ENCODE measurements around the gene STARD8.
"Not testable (repeated sequence)": the region's sequence is repeated elsewhere in the genome, so short reads cannot be mapped to it uniquely, and the experiment has no call there.

STARD8 gene

GRCh38 chrX:68658530-68658929 lies 11.1 kb downstream of the STARD8 start:
- DNase-seq (ENCODE audit: low read depth), result no peak

DNA sequence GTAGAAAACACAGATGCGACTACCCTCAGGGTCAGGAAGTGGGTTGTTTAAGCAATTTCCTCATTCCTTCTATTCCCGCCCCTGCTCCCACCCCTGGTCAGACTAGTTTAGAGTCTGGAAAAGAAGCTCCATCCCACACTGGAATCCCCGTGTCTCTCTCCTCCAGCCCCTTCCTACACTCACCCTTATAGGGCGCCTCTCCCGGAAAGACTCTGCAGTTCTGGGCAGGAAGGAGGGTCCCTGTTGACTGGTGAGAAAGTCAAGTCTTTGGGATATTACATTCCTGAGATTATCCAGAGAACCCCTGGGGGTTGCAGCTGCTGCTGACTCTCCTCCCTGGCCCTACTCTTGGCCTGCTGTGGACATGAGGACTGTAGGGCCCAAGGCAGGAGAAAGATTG lies 11.9 kb downstream of the STARD8 start:
- DNase-seq (ENCODE audit: low read depth), result no peak

GRCh38 chrX:68659786-68660185 lies 12.3 kb downstream of the STARD8 start:
- DNase-seq (ENCODE audit: low read depth), result no peak

GRCh38 chrX:68660746-68661145 lies 13.3 kb downstream of the STARD8 start:
- DNase-seq (ENCODE audit: low read depth), result no peak

GRCh38 chrX:68665502-68665901 lies 18.0 kb downstream of the STARD8 start:
- DNase-seq (ENCODE audit: low read depth), result no peak

- DNase-seq (ENCODE audit: low read depth), result no peak
Observed at GRCh38 chrX:68666580-68666979, 19.1 kb downstream of the STARD8 start.

GRCh38 chrX:68669094-68669860 lies 21.8 kb downstream of the STARD8 start:
- no peak for DNase-seq (ENCODE audit: low read depth)

DNA sequence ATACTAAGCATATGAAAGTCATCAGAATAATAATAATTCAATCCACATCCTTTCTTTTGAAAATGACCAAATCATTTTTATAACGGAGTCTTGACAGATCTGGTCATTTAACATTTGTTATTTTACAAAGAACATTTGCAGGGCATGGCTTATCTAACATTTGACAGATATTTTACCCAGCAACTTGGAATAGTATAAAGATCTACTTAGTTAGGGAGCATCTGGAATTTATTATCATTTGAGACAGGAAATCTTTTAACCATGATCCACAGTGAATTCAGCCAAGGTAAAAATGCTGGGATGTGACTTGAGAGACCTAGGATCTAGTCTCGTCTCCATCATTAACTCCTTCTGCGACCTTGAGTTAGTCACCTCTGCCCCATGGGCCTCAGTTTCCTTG lies 22.4 kb downstream of the STARD8 start:
- no peak for DNase-seq (ENCODE audit: low read depth)

DNA sequence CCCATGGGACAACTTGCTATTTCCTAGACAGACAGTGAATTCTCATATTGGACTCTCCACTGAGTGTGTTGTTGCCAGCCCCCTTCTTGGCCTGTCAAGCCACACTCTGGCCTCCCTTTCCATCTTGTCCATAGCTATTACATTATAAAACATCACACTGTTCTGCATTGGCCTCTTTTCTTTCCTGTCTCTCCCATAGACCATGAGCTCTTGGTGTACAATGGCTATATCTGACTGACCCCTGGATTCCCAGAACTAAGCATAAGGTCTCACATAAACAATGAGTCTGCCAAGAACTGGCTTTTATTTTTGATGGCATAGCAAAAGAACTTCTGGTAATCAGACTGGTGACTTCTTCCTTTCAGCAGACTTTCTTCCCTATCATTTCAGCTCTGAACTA lies 23.8 kb downstream of the STARD8 start:
- DNase-seq (ENCODE audit: low read depth), result no peak

DNA sequence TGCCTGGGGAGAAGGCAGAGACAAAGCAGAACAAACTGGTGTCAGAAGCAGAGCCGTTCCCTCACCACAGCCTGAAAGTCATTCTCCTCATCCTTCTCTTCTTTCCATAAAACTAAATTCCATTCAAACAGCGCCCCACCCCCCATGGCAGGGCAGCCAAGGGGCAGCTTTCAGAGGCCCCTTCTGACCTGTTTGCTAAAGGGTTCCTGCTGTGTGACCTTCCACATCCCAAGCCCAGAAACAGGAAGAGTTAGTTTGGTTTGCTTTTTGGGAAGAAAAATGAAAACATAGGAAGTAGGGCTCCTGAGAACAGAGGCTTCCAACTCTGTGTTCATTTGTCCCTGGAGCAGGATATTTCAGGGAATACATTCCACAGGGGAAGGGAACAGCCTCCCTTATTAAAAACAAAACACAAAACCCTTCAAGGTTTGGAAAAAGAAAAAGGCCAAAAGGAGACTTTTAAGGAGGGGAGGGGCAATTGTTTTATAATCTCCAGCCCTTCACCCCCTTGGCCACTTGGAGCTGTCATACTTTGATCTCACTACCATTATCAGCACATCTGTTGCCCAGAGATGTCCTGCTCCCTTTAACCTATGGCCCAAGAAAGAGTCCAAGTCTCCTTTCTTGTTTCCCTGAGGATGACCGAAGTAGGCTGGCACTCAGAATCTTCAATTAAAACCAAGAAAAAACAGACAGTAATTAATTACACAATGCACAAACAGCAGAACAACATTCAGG lies 25.3 kb downstream of the STARD8 start:
- no peak for DNase-seq (ENCODE audit: low read depth)

DNA sequence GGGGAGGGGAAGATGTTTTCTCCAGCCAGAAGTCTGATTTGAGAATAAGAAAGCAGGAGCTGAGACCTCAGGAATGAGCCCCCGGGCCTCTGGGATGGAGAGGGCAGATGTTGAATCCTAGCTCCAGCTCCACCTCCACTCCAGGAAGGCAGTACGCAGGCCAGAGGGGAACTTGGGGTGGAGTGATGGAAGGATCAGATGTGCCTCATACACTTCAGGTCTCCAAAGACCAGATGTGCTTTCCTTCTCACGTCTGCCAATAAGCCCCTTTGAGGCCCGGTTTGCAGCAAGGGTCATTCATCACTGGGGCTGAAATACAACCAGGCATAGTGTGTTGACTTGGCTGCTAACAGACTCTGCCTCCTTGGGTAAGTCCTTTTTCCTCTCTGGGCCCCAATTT lies 28.1 kb downstream of the STARD8 start:
- no peak for DNase-seq (ENCODE audit: low read depth)

DNA sequence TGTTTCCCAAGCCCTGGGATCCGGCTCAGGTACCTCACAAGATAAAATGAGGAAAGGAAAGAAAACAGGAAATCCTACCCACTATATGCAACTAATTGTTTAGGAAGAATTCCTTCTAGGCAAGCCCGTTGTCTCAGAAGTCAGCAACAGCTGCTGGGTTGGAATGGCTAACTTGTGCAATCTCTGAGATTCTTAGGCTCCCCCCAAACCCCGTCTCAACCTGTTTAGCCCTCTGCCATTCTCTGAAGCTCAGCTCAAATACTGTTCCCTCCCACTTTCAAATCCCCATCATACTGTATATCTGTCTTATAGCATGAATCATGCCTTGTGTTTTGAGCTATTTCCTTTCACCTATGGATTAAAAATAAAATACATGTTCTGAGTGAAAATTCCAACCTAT lies 28.9 kb downstream of the STARD8 start:
- no peak for DNase-seq (ENCODE audit: low read depth)

DNA sequence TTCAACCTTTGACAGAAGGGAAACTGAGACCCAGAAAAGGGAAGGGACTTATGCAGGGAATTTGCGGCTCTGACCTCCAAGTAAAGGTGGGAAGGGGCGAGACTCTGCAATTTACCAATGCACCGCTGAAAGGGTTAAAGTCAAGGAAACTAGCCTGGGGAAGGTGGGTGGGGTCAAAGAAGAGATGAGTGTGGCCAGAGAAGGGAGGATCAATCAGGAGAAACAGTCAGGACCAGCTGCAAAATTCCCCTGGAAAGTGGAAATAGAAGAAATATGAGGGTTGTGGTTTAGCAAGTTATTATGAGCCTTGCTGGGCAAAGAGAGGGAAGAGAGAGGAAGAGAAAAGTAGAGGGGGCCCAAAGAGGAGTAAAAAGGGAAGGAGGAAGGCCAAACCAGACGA lies 30.5 kb downstream of the STARD8 start:
- no peak for DNase-seq (ENCODE audit: low read depth)

DNA sequence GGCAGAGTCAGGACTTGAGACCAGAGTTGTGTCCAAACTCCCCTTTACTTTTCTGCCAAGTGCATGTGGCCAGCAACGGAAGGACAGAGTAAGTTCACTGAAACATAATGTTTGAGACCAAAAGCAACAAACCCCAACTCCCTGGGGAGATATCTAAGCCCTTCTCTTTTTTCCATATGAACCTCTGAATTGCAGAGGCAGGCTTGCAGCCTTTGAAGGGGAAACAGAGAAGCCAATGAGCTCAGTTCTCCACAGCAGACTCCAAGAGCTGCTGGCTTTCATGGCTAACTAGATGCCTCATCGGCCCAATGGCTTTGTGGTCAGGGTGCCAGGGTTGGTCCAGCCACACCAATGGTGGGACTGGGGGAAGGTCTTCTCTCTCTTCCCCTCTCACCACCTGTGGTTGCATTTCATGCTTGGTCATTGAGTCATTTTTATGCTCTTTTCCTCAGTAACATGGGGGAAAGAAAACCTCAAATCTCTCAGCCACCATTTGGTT lies 34.0 kb downstream of the STARD8 start:
- no peak for DNase-seq (ENCODE audit: low read depth)

- no peak for DNase-seq (ENCODE audit: low read depth)
Observed at GRCh38 chrX:68682790-68683189, 35.3 kb downstream of the STARD8 start.

DNA sequence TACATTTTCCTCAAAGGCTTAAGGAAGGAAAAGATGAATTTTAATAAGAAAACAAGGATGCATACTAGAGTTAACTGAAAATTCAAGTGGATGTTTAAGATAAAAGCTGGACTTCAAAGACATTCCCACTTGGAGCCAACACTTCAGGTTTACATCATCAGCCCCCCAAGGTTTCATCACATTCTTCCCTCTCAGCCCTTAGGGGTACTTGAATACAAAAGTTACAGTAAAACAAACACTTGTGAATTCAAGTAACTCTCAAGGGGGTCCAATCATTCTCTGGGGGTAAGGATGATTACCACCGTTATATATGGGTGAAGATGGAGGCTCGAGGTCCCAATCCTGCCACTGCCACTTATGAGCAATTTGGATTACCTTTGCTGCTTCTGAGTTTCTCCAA lies 36.1 kb downstream of the STARD8 start:
- no peak for DNase-seq (ENCODE audit: low read depth)

- DNase-seq (ENCODE audit: low read depth), result no peak
Observed at GRCh38 chrX:68684291-68684918, 36.9 kb downstream of the STARD8 start.

GRCh38 chrX:68684919-68685304 lies 37.4 kb downstream of the STARD8 start:
- no peak for DNase-seq (ENCODE audit: low read depth)

DNA sequence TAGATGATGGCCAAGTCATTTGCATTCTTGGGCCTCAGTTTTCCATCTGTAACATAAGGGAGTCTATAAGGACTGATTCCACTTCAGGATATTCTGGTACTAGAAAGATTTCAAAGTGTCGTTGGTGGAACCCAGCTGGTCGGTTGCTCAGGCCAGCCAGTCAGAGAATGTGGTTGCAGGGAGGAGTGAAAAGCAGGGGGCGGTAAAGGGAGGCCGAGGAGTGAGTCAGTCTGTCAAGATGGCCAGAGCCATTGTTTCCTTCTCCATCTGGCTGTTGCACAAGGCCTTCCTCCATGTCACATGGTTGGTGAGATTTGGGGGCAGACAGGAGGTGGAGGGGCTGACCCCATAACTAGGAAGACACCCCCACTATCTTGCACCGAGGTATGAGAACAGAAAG lies 38.2 kb downstream of the STARD8 start:
- DNase-seq (ENCODE audit: low read depth), result no peak

- no peak for DNase-seq (ENCODE audit: low read depth)
Observed at GRCh38 chrX:68686097-68686977, 38.9 kb downstream of the STARD8 start.

GRCh38 chrX:68688931-68689330 lies 41.5 kb downstream of the STARD8 start:
- DNase-seq (ENCODE audit: low read depth), result not testable (repeated sequence)

DNA sequence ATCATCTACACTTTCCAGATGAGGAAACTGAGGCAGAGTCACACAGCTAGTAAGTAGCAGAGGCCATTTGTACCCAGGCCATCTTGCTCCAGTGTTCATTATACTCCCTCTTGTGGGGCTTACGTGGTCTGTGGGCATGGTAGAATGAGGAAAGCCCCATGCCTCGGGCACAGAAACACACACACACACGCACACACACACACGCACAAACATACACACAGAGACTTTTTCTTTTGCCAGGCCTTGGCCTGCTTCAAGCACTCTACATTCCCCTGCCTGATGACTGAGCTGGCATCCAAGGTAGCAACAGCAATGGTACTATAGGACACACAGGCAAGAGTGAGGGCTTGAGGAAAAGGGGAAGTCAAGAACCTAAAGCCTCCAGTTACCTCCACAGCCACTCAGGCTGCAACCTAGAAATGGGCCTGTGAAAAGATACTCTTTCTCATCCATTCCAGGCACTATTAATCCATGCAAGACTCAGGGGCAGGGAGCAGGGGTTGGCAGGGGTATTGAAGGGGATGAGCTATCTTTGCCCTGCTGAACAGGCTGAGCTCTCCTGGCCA lies 43.6 kb downstream of the STARD8 start:
- no peak for DNase-seq (ENCODE audit: low read depth)

All from stimulated activated CD4-positive, alpha-beta T cell treated with anti-CD3 and anti-CD28 coated beads, Interleukin-2, amount 100 ng/mL, for 4 hours (primary cell).